Caco-2 (cell line): Measurements from ENCODE around the gene B3GNT7. TPM values are rescaled to one million over a fixed set of nuclear protein-coding genes. Genes with fewer than 3 reads are reported as not detected.

Experiments used
- BruUV-seq: library from RNA; stranded (reverse); fragments of 400-500 nt; replicated peaks from 2 replicates; lab custom pipeline; 2021; lab: Mats Ljungman, UMichigan
- CTCF ChIA-PET: fragments of 300-600 bp; sonication (Branson Sonifier 250); formaldehyde crosslinking; loops from one replicate; lab custom pipeline; 2022; ENCODE audit warnings: antibody characterized with exemption; lab: Charles Lee
- POLR2A ChIA-PET: fragments of 300-600 bp; sonication (Branson Sonifier 250); formaldehyde crosslinking; loops from one replicate; lab custom pipeline; 2022; ENCODE audit warnings: antibody characterized with exemption; lab: Charles Lee
- DNase-seq, 2 experiments: peaks; one replicate each; pipeline versions ENCODE4 v3.0.0 to v3.0.0-alpha.2; 2020 to 2022
- H3K27me3 ChIP-seq: replicated peaks from 2 replicates; pipeline ENCODE4 v1.6.0; 2011; ENCODE audit warnings: low read length; ENCODE audit not compliant: control insufficient read depth, insufficient read depth
- H3K36me3 ChIP-seq: 2 replicates; pipeline ENCODE4 v1.5.1; 2011; ENCODE audit warnings: low read length; ENCODE audit not compliant: control insufficient read depth, insufficient read depth
- H3K4me1 ChIP-seq: fragments of 250-450 bp; sonication (Bioruptor Pico); 2 replicates; pipeline ENCODE4 v1.5.1; 2020; ENCODE audit warnings: mild to moderate bottlenecking
- H3K4me3 ChIP-seq: 2 replicates; pipeline ENCODE4 v1.5.1; 2011; ENCODE audit warnings: low read depth, mild to moderate bottlenecking, control low read depth, low read length
- H3K9me3 ChIP-seq: fragments of 250-450 bp; sonication (Bioruptor Pico); 2 replicates; pipeline ENCODE4 v1.5.1; 2020; ENCODE audit warnings: mild to moderate bottlenecking, moderate library complexity
- H3K27ac Mint-ChIP-seq: one replicate; pipeline ENCODE4 v1.8.0; 2022; ENCODE audit warnings: mixed read lengths; ENCODE audit not compliant: unreplicated experiment
- H3K27me3 Mint-ChIP-seq: one replicate; pipeline ENCODE4 v1.8.0; 2022; ENCODE audit warnings: mixed read lengths; ENCODE audit not compliant: insufficient read depth, unreplicated experiment
- H3K36me3 Mint-ChIP-seq: one replicate; pipeline ENCODE4 v1.8.0; 2022; ENCODE audit warnings: mild to moderate bottlenecking, mixed read lengths; ENCODE audit not compliant: insufficient read depth, unreplicated experiment
- H3K4me1 Mint-ChIP-seq: one replicate; pipeline ENCODE4 v1.8.0; 2022; ENCODE audit warnings: low read depth, mixed read lengths; ENCODE audit not compliant: unreplicated experiment
- H3K4me3 Mint-ChIP-seq: one replicate; pipeline ENCODE4 v1.8.0; 2022; ENCODE audit warnings: mild to moderate bottlenecking, moderate library complexity, mixed read lengths; ENCODE audit not compliant: unreplicated experiment
- H3K9me3 Mint-ChIP-seq: one replicate; pipeline ENCODE4 v1.8.0; 2022; ENCODE audit warnings: mixed read lengths; ENCODE audit not compliant: unreplicated experiment
- intact Hi-C: fragments of 100-400 bp; cut with micrococcal nuclease; formaldehyde crosslinking; loops from one replicate; pipeline ENCODE4 v1.10.0; 2022; ENCODE audit not compliant: unreplicated experiment
- total RNA-seq: library from RNA; stranded (reverse); gene quantifications from 2 replicates; pipeline ENCODE4 v1.2.3, GENCODE V29; 2022
- TF ChIP-seq, protein P1 (sequence below), 2 experiments: fragments of 200-600 bp in 1 of 2; IDR thresholded peaks; 1 replicate in 1 of 2; 2 replicates in 1 of 2; pipeline versions ENCODE4 v1.5.1 to v1.8.0; 2011 to 2022; ENCODE audit warnings: antibody characterized with exemption in 1 of 2, control low read depth in 1 of 2, inconsistent platforms in 1 of 2, low read depth in 1 of 2, low read length in 1 of 2, mild to moderate bottlenecking in 1 of 2, moderate library complexity in 1 of 2; ENCODE audit not compliant: insufficient read depth in 1 of 2, severe bottlenecking in 1 of 2, unreplicated experiment in 1 of 2

The B3GNT7 gene
- total RNA-seq, 1 experiment from 2014 or later = 2.7 TPM

- POLR2A ChIA-PET = no interaction called here
- no peak overlapping the region for H3K4me3 ChIP-seq
- H3K9me3 Mint-ChIP-seq = no peaks in the 10 kb centered on the region
- H3K4me3 Mint-ChIP-seq = no peak overlapping the region
- TF ChIP-seq, protein P1, sequence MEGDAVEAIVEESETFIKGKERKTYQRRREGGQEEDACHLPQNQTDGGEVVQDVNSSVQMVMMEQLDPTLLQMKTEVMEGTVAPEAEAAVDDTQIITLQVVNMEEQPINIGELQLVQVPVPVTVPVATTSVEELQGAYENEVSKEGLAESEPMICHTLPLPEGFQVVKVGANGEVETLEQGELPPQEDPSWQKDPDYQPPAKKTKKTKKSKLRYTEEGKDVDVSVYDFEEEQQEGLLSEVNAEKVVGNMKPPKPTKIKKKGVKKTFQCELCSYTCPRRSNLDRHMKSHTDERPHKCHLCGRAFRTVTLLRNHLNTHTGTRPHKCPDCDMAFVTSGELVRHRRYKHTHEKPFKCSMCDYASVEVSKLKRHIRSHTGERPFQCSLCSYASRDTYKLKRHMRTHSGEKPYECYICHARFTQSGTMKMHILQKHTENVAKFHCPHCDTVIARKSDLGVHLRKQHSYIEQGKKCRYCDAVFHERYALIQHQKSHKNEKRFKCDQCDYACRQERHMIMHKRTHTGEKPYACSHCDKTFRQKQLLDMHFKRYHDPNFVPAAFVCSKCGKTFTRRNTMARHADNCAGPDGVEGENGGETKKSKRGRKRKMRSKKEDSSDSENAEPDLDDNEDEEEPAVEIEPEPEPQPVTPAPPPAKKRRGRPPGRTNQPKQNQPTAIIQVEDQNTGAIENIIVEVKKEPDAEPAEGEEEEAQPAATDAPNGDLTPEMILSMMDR (IDR thresholded peaks at IDR 0.05; ENCODE audit: insufficient read depth in 1 of 2, low read depth in 1 of 2, low read length in 1 of 2, severe bottlenecking in 1 of 2, unreplicated experiment in 1 of 2) = no peak
- H3K4me1 Mint-ChIP-seq = no peaks in the 10 kb centered on the region
- H3K4me1 ChIP-seq = no peaks in the 10 kb centered on the region
- H3K27ac Mint-ChIP-seq = no peak overlapping the region
- no peak for DNase-seq
- no TSS peak for BruUV-seq
- H3K9me3 ChIP-seq = no peaks in the 10 kb centered on the region
- H3K27me3 Mint-ChIP-seq = no peaks in the 10 kb centered on the region
- no peaks in the 10 kb centered on the region for H3K36me3 ChIP-seq
- CTCF ChIA-PET = interaction anchor here (0.6 kb wide), 1 partner anchor 11 kb away, joined by 3 read pairs; no protein-coding TSS in a partner anchor
- intact Hi-C loops = no loop called here
- H3K27me3 ChIP-seq = no peaks in the 10 kb centered on the region
- H3K36me3 Mint-ChIP-seq = no peaks in the 10 kb centered on the region
Observed at GRCh38 chr2:231388725-231389346, 6.7 kb upstream of the B3GNT7 start.

DNA sequence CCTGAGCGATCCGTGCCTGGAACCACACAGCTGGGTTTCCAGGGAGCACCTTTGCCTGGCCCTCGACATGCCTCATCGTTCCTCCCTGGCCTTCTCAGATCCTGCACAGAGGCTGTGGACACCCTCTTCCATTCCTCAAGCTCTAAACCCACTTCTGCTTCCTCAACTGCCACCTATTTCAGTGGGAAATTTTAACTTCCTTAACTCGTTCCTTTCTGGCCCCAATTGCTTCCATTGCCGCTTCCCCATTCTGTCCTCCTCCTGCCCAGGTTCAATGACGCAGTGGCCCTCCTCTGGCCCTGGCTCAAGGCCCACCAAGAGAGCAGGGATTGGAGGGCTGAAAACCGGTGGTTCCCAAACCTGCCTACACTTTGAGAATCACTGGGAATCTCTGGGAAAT lies 4.8 kb upstream of the B3GNT7 start:
- CTCF ChIA-PET = no interaction called here
- Mint-ChIP-seq H3K4me3 (no peak overlapping the region), H3K4me1 (peaks cover 6% of the 10 kb centered on the region), H3K27ac (no peak overlapping the region), H3K36me3 (no peaks in the 10 kb centered on the region), H3K27me3 (no peaks in the 10 kb centered on the region), H3K9me3 (no peaks in the 10 kb centered on the region)
- intact Hi-C loops = no loop called here
- POLR2A ChIA-PET = no interaction called here
- BruUV-seq = no TSS peak
- Histone ChIP-seq H3K4me3 (no peak overlapping the region), H3K27me3 (no peaks in the 10 kb centered on the region), H3K36me3 (no peaks in the 10 kb centered on the region), H3K4me1 (peaks cover 9% of the 10 kb centered on the region; the same call in 1 of the 2 replicates), H3K9me3 (no peaks in the 10 kb centered on the region)
- no peak for DNase-seq
- TF ChIP-seq, protein P1 (IDR thresholded peaks at IDR 0.05; ENCODE audit: insufficient read depth in 1 of 2, low read depth in 1 of 2, low read length in 1 of 2, severe bottlenecking in 1 of 2, unreplicated experiment in 1 of 2) = no peak

GRCh38 chr2:231391981-231392380 lies 3.5 kb upstream of the B3GNT7 start:
- CTCF ChIA-PET = no interaction called here
- Histone ChIP-seq H3K27me3 (no peaks in the 10 kb centered on the region), H3K36me3 (no peaks in the 10 kb centered on the region), H3K4me1 (peaks cover 9% of the 10 kb centered on the region; the same call in 1 of the 2 replicates), H3K9me3 (no peaks in the 10 kb centered on the region), H3K4me3 (no peak overlapping the region)
- no peaks in the 10 kb centered on the region for H3K27me3 Mint-ChIP-seq
- no peaks in the 10 kb centered on the region for H3K36me3 Mint-ChIP-seq
- H3K4me1 Mint-ChIP-seq = peaks cover 6% of the 10 kb centered on the region
- POLR2A ChIA-PET = no interaction called here
- H3K27ac Mint-ChIP-seq = no peak overlapping the region
- no TSS peak for BruUV-seq
- intact Hi-C loops = no loop called here
- TF ChIP-seq, protein P1 (IDR thresholded peaks at IDR 0.05; ENCODE audit: insufficient read depth in 1 of 2, low read depth in 1 of 2, low read length in 1 of 2, severe bottlenecking in 1 of 2, unreplicated experiment in 1 of 2) = no peak
- no peak for DNase-seq
- H3K4me3 Mint-ChIP-seq = no peak overlapping the region
- no peaks in the 10 kb centered on the region for H3K9me3 Mint-ChIP-seq
